Amniotic epithelial cell (primary cell): ENCODE data around the gene DISC1.

Experiments
- DNase-seq: peaks from one replicate; pipeline ENCODE4 v3.0.0-alpha.2; 2010; ENCODE audit warnings: low read depth

Gene DISC1

GRCh38 chr1:231856894-231857293 lies 230.3 kb downstream of the DISC1 start:
- DNase-seq: no peak

GRCh38 chr1:231857609-231858135 lies 231.1 kb downstream of the DISC1 start:
- no peak for DNase-seq

- DNase-seq: no peak
These were observed 233.9 kb downstream of the DISC1 start for GRCh38 chr1:231860221-231861088.

- peak; percentile 89 for DNase-seq
These were observed 235.2 kb downstream of the DISC1 start for GRCh38 chr1:231861541-231862481.

- no peak for DNase-seq
These were observed 236.0 kb downstream of the DISC1 start for GRCh38 chr1:231862611-231863010.

- DNase-seq: no peak
These were observed 238.7 kb downstream of the DISC1 start for GRCh38 chr1:231865331-231865730.

- peak; percentile 78 for DNase-seq
These were observed 240.1 kb downstream of the DISC1 start for GRCh38 chr1:231866392-231867331.

- DNase-seq: peak; percentile 38
These were observed 241.0 kb downstream of the DISC1 start for GRCh38 chr1:231867607-231868006.

- no peak for DNase-seq
These were observed 242.8 kb downstream of the DISC1 start for GRCh38 chr1:231869364-231869763.

GRCh38 chr1:231871471-231871870 lies 244.9 kb downstream of the DISC1 start:
- no peak for DNase-seq

GRCh38 chr1:231871878-231872277 lies 245.3 kb downstream of the DISC1 start:
- no peak for DNase-seq

- DNase-seq: peak; percentile 78
These were observed 245.9 kb downstream of the DISC1 start for GRCh38 chr1:231872461-231872910.

GRCh38 chr1:231878737-231879136 lies 252.1 kb downstream of the DISC1 start:
- DNase-seq: no peak

GRCh38 chr1:231879296-231879695 lies 252.7 kb downstream of the DISC1 start:
- DNase-seq: no peak

GRCh38 chr1:231882333-231882732 lies 255.7 kb downstream of the DISC1 start:
- no peak for DNase-seq

- no peak for DNase-seq
These were observed 256.2 kb downstream of the DISC1 start for GRCh38 chr1:231882790-231883189.

- no peak for DNase-seq
These were observed 256.8 kb downstream of the DISC1 start for GRCh38 chr1:231883382-231883781.

- DNase-seq: peak; percentile 85
These were observed 258.7 kb downstream of the DISC1 start for GRCh38 chr1:231885209-231885854.

- no peak for DNase-seq
These were observed 260.6 kb downstream of the DISC1 start for GRCh38 chr1:231887166-231887565.

- no peak for DNase-seq
These were observed 261.3 kb downstream of the DISC1 start for GRCh38 chr1:231887866-231888265.

- no peak for DNase-seq
These were observed 264.2 kb downstream of the DISC1 start for GRCh38 chr1:231890791-231891190.
